ENCODE results near the gene ATG2A. TPM values are rescaled to one million over a fixed set of nuclear protein-coding genes. Genes with fewer than 3 reads are reported as not detected.
A peak's percentile ranks its signal among the peaks of the same experiment; 100 is the strongest.

Gene ATG2A
- total RNA-seq, 1 donor from 2014 or later = 4.4 TPM

DNA sequence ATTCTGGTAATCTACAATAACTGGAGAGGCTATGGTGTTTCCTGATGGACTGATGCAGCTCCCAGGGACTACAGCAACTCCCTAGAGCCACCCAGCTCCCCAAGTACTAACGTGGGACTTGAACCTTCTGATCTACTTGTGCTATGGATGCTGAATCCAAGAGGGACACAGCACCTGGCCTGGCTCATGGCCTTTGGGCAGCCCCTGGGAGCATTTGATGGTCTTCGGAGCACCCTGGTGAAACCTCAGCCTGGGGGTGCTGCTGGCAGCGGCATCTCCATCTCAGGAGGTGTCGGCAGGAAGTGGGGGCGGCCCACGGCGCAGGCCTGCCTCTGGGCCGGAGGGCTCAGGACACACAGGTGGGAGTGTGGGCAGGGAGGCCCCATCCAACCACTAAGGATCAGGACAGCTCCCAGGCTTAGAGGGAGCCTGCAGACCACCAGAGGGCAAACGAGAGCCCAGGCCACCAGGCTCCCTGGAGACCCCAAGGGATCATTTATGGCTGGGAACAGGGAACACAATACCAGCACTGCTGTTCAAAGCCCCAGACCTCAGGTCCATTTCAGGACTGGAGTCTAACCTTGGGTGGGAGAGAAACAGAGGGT is 47.3 kb downstream of the ATG2A start:
- H3K27ac Mint-ChIP-seq = peak overlapping the region; percentile 96
- TF ChIP-seq, protein P1, sequence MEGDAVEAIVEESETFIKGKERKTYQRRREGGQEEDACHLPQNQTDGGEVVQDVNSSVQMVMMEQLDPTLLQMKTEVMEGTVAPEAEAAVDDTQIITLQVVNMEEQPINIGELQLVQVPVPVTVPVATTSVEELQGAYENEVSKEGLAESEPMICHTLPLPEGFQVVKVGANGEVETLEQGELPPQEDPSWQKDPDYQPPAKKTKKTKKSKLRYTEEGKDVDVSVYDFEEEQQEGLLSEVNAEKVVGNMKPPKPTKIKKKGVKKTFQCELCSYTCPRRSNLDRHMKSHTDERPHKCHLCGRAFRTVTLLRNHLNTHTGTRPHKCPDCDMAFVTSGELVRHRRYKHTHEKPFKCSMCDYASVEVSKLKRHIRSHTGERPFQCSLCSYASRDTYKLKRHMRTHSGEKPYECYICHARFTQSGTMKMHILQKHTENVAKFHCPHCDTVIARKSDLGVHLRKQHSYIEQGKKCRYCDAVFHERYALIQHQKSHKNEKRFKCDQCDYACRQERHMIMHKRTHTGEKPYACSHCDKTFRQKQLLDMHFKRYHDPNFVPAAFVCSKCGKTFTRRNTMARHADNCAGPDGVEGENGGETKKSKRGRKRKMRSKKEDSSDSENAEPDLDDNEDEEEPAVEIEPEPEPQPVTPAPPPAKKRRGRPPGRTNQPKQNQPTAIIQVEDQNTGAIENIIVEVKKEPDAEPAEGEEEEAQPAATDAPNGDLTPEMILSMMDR (IDR thresholded peaks at IDR 0.05) = peak; percentile 55
- no peak for TF ChIP-seq EZH2phosphoT487 (IDR thresholded peaks at IDR 0.05)
- H3K27me3 ChIP-seq = no peaks in the 10 kb centered on the region
- H3K27ac ChIP-seq = no peak overlapping the region
- no peak overlapping the region for H2AFZ ChIP-seq (replicated peaks)
- no peaks in the 10 kb centered on the region for H3K79me2 ChIP-seq (ENCODE audit: low read depth)
- H3K4me3 ChIP-seq = no peak overlapping the region
- no peak overlapping the region for H3K4me2 ChIP-seq
- no peak overlapping the region for H3K9ac ChIP-seq
- no peaks in the 10 kb centered on the region for H3F3A ChIP-seq (ENCODE audit: low read depth)
- no peaks in the 10 kb centered on the region for H3K9me3 Mint-ChIP-seq
- peaks cover 11% of the 10 kb centered on the region for H3K36me3 Mint-ChIP-seq
- H3K36me3 ChIP-seq = no peaks in the 10 kb centered on the region
- peaks cover 17% of the 10 kb centered on the region for H4K20me1 ChIP-seq (ENCODE audit: low read depth)
- H3K4me3 Mint-ChIP-seq = no peak overlapping the region
- peaks cover 50% of the 10 kb centered on the region for H3K4me1 Mint-ChIP-seq
- H3K27me3 Mint-ChIP-seq (ENCODE audit: insufficient read depth, low read depth) = peaks cover 3% of the 10 kb centered on the region
- H3K9me3 ChIP-seq (ENCODE audit: low read depth) = no peaks in the 10 kb centered on the region
- DNase-seq (ENCODE audit: low spot score) = peak; percentile 53
- peaks cover 18% of the 10 kb centered on the region for H3K4me1 ChIP-seq

DNA sequence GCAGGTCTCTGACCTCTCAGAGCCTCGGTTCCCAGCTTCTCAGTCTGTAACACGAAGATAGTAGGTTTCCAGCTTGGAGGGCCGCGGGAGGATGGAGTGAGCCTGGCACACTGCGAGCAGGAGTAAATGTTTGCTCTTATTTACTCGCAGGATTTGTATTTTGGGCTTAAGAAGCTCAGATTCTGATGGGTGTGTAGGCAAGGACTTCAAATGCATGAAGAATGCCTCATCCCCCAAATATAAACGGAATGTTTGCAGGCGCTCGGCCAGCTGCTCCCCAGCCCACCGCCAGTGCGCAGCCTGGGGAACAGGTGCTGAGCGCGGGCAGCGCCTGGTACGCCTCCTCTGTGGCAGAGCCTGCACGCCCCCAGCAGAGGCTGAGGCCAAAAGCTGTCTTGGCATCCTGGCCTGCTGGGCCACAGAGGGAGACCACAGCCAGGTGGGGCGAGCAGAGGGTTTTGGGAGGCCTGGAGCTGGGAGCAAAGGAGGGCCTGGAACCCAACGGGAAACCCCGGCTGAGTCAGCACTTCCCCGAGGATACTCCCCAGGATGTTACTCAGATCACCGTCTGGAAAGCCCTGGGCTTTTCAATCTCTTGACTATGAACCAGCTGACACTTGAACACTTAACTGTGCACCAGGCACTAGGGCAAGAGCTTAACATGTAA is 48.0 kb downstream of the ATG2A start:
- Mint-ChIP-seq H3K36me3 (peaks cover 8% of the 10 kb centered on the region), H3K9me3 (no peaks in the 10 kb centered on the region), H3K4me3 (no peak overlapping the region), H3K27me3 (ENCODE audit: insufficient read depth, low read depth) (peaks cover 3% of the 10 kb centered on the region), H3K4me1 (peaks cover 51% of the 10 kb centered on the region), H3K27ac (peak overlapping the region; percentile 83)
- Histone ChIP-seq H4K20me1 (ENCODE audit: low read depth) (peaks cover 23% of the 10 kb centered on the region), H3K79me2 (ENCODE audit: low read depth) (no peaks in the 10 kb centered on the region), H3K36me3 (no peaks in the 10 kb centered on the region), H3K4me1 (peaks cover 25% of the 10 kb centered on the region), H3K4me2 (no peak overlapping the region), H3K27me3 (no peaks in the 10 kb centered on the region), H2AFZ (replicated peaks) (no peak overlapping the region), H3F3A (ENCODE audit: low read depth) (no peaks in the 10 kb centered on the region), H3K27ac (no peak overlapping the region), H3K9ac (no peak overlapping the region), H3K9me3 (ENCODE audit: low read depth) (no peaks in the 10 kb centered on the region), H3K4me3 (no peak overlapping the region)
- DNase-seq (ENCODE audit: low spot score) = no peak
- TF ChIP-seq EZH2 (IDR thresholded peaks at IDR 0.05) (no peak), EZH2phosphoT487 (IDR thresholded peaks at IDR 0.05) (no peak)
- TF ChIP-seq, protein P1 (IDR thresholded peaks at IDR 0.05) = no peak

DNA sequence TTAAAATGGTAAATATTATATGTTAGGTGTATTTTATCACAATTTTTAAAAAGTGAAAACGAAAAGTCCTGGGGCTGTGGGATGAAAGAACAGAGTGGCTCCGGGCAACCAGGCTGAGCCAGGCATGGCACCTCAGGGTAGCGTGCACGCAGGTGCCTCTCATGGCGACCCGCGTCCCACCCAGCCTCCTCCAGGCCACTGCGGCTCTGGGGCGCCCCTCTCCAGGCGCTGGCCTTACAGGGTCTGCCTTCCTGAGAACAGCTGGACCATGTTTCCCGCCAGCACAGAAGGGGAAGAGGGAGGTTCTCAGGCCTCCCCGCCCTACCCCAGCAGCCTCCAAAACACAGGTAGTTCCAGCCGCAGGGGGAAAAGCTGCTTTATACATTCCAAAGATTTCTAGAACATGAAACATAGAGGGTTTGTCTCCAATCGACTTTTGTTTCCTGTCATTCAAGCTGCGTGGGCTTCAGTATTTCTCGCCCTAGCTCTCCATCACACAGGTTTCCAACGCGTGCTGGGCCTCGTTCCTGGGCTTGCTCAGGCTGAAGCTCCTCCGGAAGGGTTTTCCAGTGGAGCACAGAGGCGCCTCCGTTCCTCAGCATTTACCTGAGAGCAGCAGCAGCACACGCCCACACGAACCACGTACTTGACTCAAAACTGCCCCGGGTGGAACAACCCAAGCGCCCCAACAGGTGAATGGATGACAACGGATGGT is 49.1 kb downstream of the ATG2A start:
- Mint-ChIP-seq H3K27ac (no peak overlapping the region), H3K4me3 (no peak overlapping the region), H3K36me3 (peaks cover 7% of the 10 kb centered on the region), H3K9me3 (no peaks in the 10 kb centered on the region), H3K27me3 (ENCODE audit: insufficient read depth, low read depth) (peaks cover 5% of the 10 kb centered on the region), H3K4me1 (peaks cover 62% of the 10 kb centered on the region)
- H2AFZ ChIP-seq (replicated peaks) = no peak overlapping the region
- no peak overlapping the region for H3K9ac ChIP-seq
- no peak for TF ChIP-seq EZH2 (IDR thresholded peaks at IDR 0.05)
- TF ChIP-seq EZH2phosphoT487 (IDR thresholded peaks at IDR 0.05) = no peak
- TF ChIP-seq, protein P1 (IDR thresholded peaks at IDR 0.05) = no peak
- no peak overlapping the region for H3K4me2 ChIP-seq
- H3F3A ChIP-seq (ENCODE audit: low read depth) = peaks cover 5% of the 10 kb centered on the region
- DNase-seq (ENCODE audit: low spot score) = no peak
- H4K20me1 ChIP-seq (ENCODE audit: low read depth) = peaks cover 28% of the 10 kb centered on the region
- no peaks in the 10 kb centered on the region for H3K27me3 ChIP-seq
- H3K27ac ChIP-seq = no peak overlapping the region
- H3K36me3 ChIP-seq = no peaks in the 10 kb centered on the region
- H3K9me3 ChIP-seq (ENCODE audit: low read depth) = no peaks in the 10 kb centered on the region
- peaks cover 3% of the 10 kb centered on the region for H3K79me2 ChIP-seq (ENCODE audit: low read depth)
- H3K4me1 ChIP-seq = peaks cover 36% of the 10 kb centered on the region
- no peak overlapping the region for H3K4me3 ChIP-seq
